Caco-2 (cell line): Measurements from ENCODE around the gene GMEB1. TPM values are rescaled to one million over a fixed set of nuclear protein-coding genes. Genes with fewer than 3 reads are reported as not detected.

ENCODE experiments used
- BruUV-seq: library from RNA; stranded (reverse); fragments of 400-500 nt; replicated peaks from 2 replicates; lab custom pipeline; 2021; lab: Mats Ljungman, UMichigan
- CTCF ChIA-PET: fragments of 300-600 bp; sonication (Branson Sonifier 250); formaldehyde crosslinking; loops from one replicate; lab custom pipeline; 2022; ENCODE audit warnings: antibody characterized with exemption; lab: Charles Lee
- POLR2A ChIA-PET: fragments of 300-600 bp; sonication (Branson Sonifier 250); formaldehyde crosslinking; loops from one replicate; lab custom pipeline; 2022; ENCODE audit warnings: antibody characterized with exemption; lab: Charles Lee
- DNase-seq, 2 experiments: peaks; one replicate each; pipeline versions ENCODE4 v3.0.0 to v3.0.0-alpha.2; 2020 to 2022
- H3K27me3 ChIP-seq: replicated peaks from 2 replicates; pipeline ENCODE4 v1.6.0; 2011; ENCODE audit warnings: low read length; ENCODE audit not compliant: control insufficient read depth, insufficient read depth
- H3K36me3 ChIP-seq: 2 replicates; pipeline ENCODE4 v1.5.1; 2011; ENCODE audit warnings: low read length; ENCODE audit not compliant: control insufficient read depth, insufficient read depth
- H3K4me1 ChIP-seq: fragments of 250-450 bp; sonication (Bioruptor Pico); 2 replicates; pipeline ENCODE4 v1.5.1; 2020; ENCODE audit warnings: mild to moderate bottlenecking
- H3K4me3 ChIP-seq: 2 replicates; pipeline ENCODE4 v1.5.1; 2011; ENCODE audit warnings: low read depth, mild to moderate bottlenecking, control low read depth, low read length
- H3K9me3 ChIP-seq: fragments of 250-450 bp; sonication (Bioruptor Pico); 2 replicates; pipeline ENCODE4 v1.5.1; 2020; ENCODE audit warnings: mild to moderate bottlenecking, moderate library complexity
- H3K27ac Mint-ChIP-seq: one replicate; pipeline ENCODE4 v1.8.0; 2022; ENCODE audit warnings: mixed read lengths; ENCODE audit not compliant: unreplicated experiment
- H3K27me3 Mint-ChIP-seq: one replicate; pipeline ENCODE4 v1.8.0; 2022; ENCODE audit warnings: mixed read lengths; ENCODE audit not compliant: insufficient read depth, unreplicated experiment
- H3K36me3 Mint-ChIP-seq: one replicate; pipeline ENCODE4 v1.8.0; 2022; ENCODE audit warnings: mild to moderate bottlenecking, mixed read lengths; ENCODE audit not compliant: insufficient read depth, unreplicated experiment
- H3K4me1 Mint-ChIP-seq: one replicate; pipeline ENCODE4 v1.8.0; 2022; ENCODE audit warnings: low read depth, mixed read lengths; ENCODE audit not compliant: unreplicated experiment
- H3K4me3 Mint-ChIP-seq: one replicate; pipeline ENCODE4 v1.8.0; 2022; ENCODE audit warnings: mild to moderate bottlenecking, moderate library complexity, mixed read lengths; ENCODE audit not compliant: unreplicated experiment
- H3K9me3 Mint-ChIP-seq: one replicate; pipeline ENCODE4 v1.8.0; 2022; ENCODE audit warnings: mixed read lengths; ENCODE audit not compliant: unreplicated experiment
- CTCF ChIP-seq, 2 experiments: fragments of 200-600 bp in 1 of 2; IDR thresholded peaks; 1 replicate in 1 of 2; 2 replicates in 1 of 2; pipeline versions ENCODE4 v1.5.1 to v1.8.0; 2011 to 2022; ENCODE audit warnings: antibody characterized with exemption in 1 of 2, control low read depth in 1 of 2, inconsistent platforms in 1 of 2, low read depth in 1 of 2, low read length in 1 of 2, mild to moderate bottlenecking in 1 of 2, moderate library complexity in 1 of 2; ENCODE audit not compliant: insufficient read depth in 1 of 2, severe bottlenecking in 1 of 2, unreplicated experiment in 1 of 2
- intact Hi-C: fragments of 100-400 bp; cut with micrococcal nuclease; formaldehyde crosslinking; loops from one replicate; pipeline ENCODE4 v1.10.0; 2022; ENCODE audit not compliant: unreplicated experiment
- total RNA-seq: library from RNA; stranded (reverse); gene quantifications from 2 replicates; pipeline ENCODE4 v1.2.3, GENCODE V29; 2022

Gene GMEB1
- total RNA-seq, 1 experiment from 2014 or later: 5.2 TPM

DNA sequence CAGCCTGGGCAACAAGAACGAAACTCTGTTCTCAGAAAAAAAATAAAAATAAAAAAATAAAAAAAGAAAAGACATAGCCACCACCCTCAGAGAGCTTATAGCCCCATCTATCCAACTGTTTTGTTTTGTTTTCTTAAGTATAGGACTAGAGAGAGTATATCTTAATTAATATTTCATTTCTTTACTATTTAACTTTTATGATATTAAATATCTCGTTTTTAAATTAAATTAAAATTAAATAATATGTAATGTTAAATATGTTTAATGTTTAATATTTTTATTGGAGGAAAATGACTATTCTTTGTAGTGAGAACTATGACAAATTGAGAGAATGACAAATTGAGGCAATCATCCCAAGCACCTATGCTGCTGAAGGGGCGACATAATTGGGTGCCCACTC is 35.0 kb downstream of the GMEB1 start:
- no peak overlapping the region for H3K4me3 Mint-ChIP-seq
- ChIA-PET POLR2A (no interaction called here), CTCF (no interaction called here)
- H3K4me3 ChIP-seq: no peak overlapping the region
- peaks cover 11% of the 10 kb centered on the region for H3K36me3 Mint-ChIP-seq
- no peaks in the 10 kb centered on the region for H3K9me3 ChIP-seq
- TF ChIP-seq CTCF (IDR thresholded peaks at IDR 0.05; ENCODE audit: insufficient read depth in 1 of 2, low read depth in 1 of 2, low read length in 1 of 2, severe bottlenecking in 1 of 2, unreplicated experiment in 1 of 2): no peak
- no peaks in the 10 kb centered on the region for H3K4me1 ChIP-seq
- H3K4me1 Mint-ChIP-seq: no peaks in the 10 kb centered on the region
- H3K9me3 Mint-ChIP-seq: no peaks in the 10 kb centered on the region
- intact Hi-C loops: no loop called here
- no peak overlapping the region for H3K27ac Mint-ChIP-seq
- H3K36me3 ChIP-seq: no peaks in the 10 kb centered on the region
- no TSS peak for BruUV-seq
- H3K27me3 ChIP-seq: no peaks in the 10 kb centered on the region
- no peak for DNase-seq
- H3K27me3 Mint-ChIP-seq: no peaks in the 10 kb centered on the region

- Histone ChIP-seq H3K36me3 (no peaks in the 10 kb centered on the region), H3K4me1 (no peaks in the 10 kb centered on the region), H3K4me3 (no peak overlapping the region), H3K27me3 (no peaks in the 10 kb centered on the region), H3K9me3 (no peaks in the 10 kb centered on the region)
- ChIA-PET POLR2A (no interaction called here), CTCF (no interaction called here)
- intact Hi-C loops: no loop called here
- no peak overlapping the region for H3K27ac Mint-ChIP-seq
- no peaks in the 10 kb centered on the region for H3K9me3 Mint-ChIP-seq
- TF ChIP-seq CTCF (IDR thresholded peaks at IDR 0.05; ENCODE audit: insufficient read depth in 1 of 2, low read depth in 1 of 2, low read length in 1 of 2, severe bottlenecking in 1 of 2, unreplicated experiment in 1 of 2): no peak
- DNase-seq: no peak
- no peaks in the 10 kb centered on the region for H3K36me3 Mint-ChIP-seq
- no peak overlapping the region for H3K4me3 Mint-ChIP-seq
- no TSS peak for BruUV-seq
- H3K4me1 Mint-ChIP-seq: no peaks in the 10 kb centered on the region
- H3K27me3 Mint-ChIP-seq: no peaks in the 10 kb centered on the region
Measured at GRCh38 chr1:28716336-28716735, 47.8 kb downstream of the GMEB1 start.

DNA sequence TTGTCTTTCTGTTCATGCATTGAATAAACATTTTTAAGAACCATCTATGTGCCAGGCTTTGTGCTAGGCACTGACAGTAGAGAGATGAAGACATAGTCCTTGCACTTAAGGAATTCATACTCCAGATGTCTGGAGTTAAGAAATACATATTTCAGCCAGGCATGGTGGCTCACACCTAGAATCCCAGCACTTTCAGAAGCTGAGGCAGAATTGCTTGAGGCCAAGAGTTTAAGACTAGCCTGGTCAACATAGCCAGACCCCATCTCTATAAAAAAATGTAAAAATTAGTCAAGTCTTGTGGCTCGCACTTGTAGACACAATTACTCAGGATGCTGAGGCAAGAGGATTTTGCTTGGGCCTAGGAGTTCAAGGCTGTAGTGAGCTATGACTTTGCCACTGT is 49.6 kb downstream of the GMEB1 start:
- Histone ChIP-seq H3K4me3 (no peak overlapping the region), H3K9me3 (no peaks in the 10 kb centered on the region), H3K4me1 (no peaks in the 10 kb centered on the region), H3K27me3 (no peaks in the 10 kb centered on the region), H3K36me3 (no peaks in the 10 kb centered on the region)
- ChIA-PET CTCF (no interaction called here), POLR2A (interaction anchor here (0.5 to 1.0 kb wide), 2 partner anchors 19 to 75 kb away, joined by 4 to 9 read pairs; partner anchors contain the start of genes TAF12 and YTHDF2)
- intact Hi-C loops: no loop called here
- H3K27me3 Mint-ChIP-seq: no peaks in the 10 kb centered on the region
- no peak for DNase-seq
- no peaks in the 10 kb centered on the region for H3K9me3 Mint-ChIP-seq
- no peaks in the 10 kb centered on the region for H3K4me1 Mint-ChIP-seq
- H3K4me3 Mint-ChIP-seq: no peak overlapping the region
- no TSS peak for BruUV-seq
- no peak overlapping the region for H3K27ac Mint-ChIP-seq
- no peaks in the 10 kb centered on the region for H3K36me3 Mint-ChIP-seq
- no peak for TF ChIP-seq CTCF (IDR thresholded peaks at IDR 0.05; ENCODE audit: insufficient read depth in 1 of 2, low read depth in 1 of 2, low read length in 1 of 2, severe bottlenecking in 1 of 2, unreplicated experiment in 1 of 2)
